ENCODE measurements around the gene ZRANB3. TPM values are rescaled to one million over a fixed set of nuclear protein-coding genes. Genes with fewer than 3 reads are reported as not detected.

Gene ZRANB3
- total and polyA plus RNA-seq, 2 of the 13 experiments (the other 11 are each of a cell fraction or from before 2014, with no cell fraction given) = 5.8 to 25.2 TPM

GRCh38 chr2:135140606-135141005 lies 390.4 kb downstream of the ZRANB3 start:
- intact Hi-C loops (cut with micrococcal nuclease; ENCODE audit: unreplicated experiment) (no loop called here), in situ Hi-C loops (cut with HindIII; ENCODE audit: extremely low pct_ligation_motif_present, low pct_unique_long_range_greater_than_20kb) (no loop called here)
- ATAC-seq (no peak), FAIRE-seq (no peak), DNase-seq (ENCODE audit: low spot score) (no peak)
- TF ChIP-seq PBX2 (CRISPR knock-in tag; IDR thresholded peaks at IDR 0.05) (no peak), EED (CRISPR knock-in tag; IDR thresholded peaks at IDR 0.05) (no peak), TERF1 (CRISPR knock-in tag; IDR thresholded peaks at IDR 0.05) (no peak), PHF21A (CRISPR knock-in tag; IDR thresholded peaks at IDR 0.05) (no peak), SMARCC2 (IDR thresholded peaks at IDR 0.05) (no peak), NR2F2 (IDR thresholded peaks at IDR 0.05; ENCODE audit: borderline replicate concordance, low read depth) (no peak), ZNF331 (CRISPR knock-in tag; IDR thresholded peaks at IDR 0.05) (no peak)
- TF ChIP-seq, protein P1, sequence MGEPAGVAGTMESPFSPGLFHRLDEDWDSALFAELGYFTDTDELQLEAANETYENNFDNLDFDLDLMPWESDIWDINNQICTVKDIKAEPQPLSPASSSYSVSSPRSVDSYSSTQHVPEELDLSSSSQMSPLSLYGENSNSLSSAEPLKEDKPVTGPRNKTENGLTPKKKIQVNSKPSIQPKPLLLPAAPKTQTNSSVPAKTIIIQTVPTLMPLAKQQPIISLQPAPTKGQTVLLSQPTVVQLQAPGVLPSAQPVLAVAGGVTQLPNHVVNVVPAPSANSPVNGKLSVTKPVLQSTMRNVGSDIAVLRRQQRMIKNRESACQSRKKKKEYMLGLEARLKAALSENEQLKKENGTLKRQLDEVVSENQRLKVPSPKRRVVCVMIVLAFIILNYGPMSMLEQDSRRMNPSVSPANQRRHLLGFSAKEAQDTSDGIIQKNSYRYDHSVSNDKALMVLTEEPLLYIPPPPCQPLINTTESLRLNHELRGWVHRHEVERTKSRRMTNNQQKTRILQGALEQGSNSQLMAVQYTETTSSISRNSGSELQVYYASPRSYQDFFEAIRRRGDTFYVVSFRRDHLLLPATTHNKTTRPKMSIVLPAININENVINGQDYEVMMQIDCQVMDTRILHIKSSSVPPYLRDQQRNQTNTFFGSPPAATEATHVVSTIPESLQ (CRISPR knock-in tag; conservative IDR thresholded peaks at IDR 0.05) = no peak
- TF ChIP-seq, protein P2, sequence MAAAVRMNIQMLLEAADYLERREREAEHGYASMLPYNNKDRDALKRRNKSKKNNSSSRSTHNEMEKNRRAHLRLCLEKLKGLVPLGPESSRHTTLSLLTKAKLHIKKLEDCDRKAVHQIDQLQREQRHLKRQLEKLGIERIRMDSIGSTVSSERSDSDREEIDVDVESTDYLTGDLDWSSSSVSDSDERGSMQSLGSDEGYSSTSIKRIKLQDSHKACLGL (CRISPR knock-in tag; IDR thresholded peaks at IDR 0.05) = no peak
- ChIA-PET POLR2A (no interaction called here), CTCF (ENCODE audit: low intra/inter-chr PET ratio, low total read pairs) (no interaction called here)
- Histone ChIP-seq H3K9ac (ENCODE audit: insufficient read depth, low read depth, low read length) (no peak overlapping the region), H3K4me3 (replicated peaks in 1 of 3; ENCODE audit: insufficient read depth in 1 of 3, low read depth in 2 of 3, low read length in 3 of 3) (no peak overlapping the region), H3K79me2 (ENCODE audit: insufficient read depth, low read length) (no peaks in the 10 kb centered on the region), H3K27me3 (ENCODE audit: control insufficient read depth in 1 of 2, insufficient read depth in 2 of 2, low read length in 2 of 2) (no peaks in the 10 kb centered on the region), H4K20me1 (ENCODE audit: insufficient read depth, low read length) (no peaks in the 10 kb centered on the region), H3K27ac (ENCODE audit: extremely low read length, insufficient read depth, low read length) (no peak overlapping the region), H3K36me3 (replicated peaks in 1 of 2; ENCODE audit: control insufficient read depth in 1 of 2, insufficient read depth in 2 of 2, low read length in 2 of 2) (peaks cover 12 to 58% of the 10 kb centered on the region in 2 experiments), H3K9me3 (ENCODE audit: low read length) (peaks cover 17% of the 10 kb centered on the region), H3K4me2 (ENCODE audit: low read depth, low read length) (no peak overlapping the region), H3K4me1 (ENCODE audit: insufficient read depth, low read length) (no peaks in the 10 kb centered on the region), H2AFZ (ENCODE audit: low read length) (no peak overlapping the region)
- no TSS peak for BruUV-seq (replicated peaks)

Measured in HepG2 (cell line).